IMR-90 (cell line): Measurements from ENCODE around the gene CLEC9A. TPM values are rescaled to one million over a fixed set of nuclear protein-coding genes. Genes with fewer than 3 reads are reported as not detected.

ENCODE experiments used
- ATAC-seq: fragments of 200-7000 bp; cut with Tn5 transposase; 2 replicates; pipeline ENCODE4 v1.9.1; 2020; ENCODE audit warnings: low read depth, mild to moderate bottlenecking, moderate library complexity
- BruUV-seq: library from RNA; stranded (reverse); fragments of 400-500 nt; replicated peaks from 2 replicates; lab custom pipeline; 2021; lab: Mats Ljungman, UMichigan
- CTCF ChIA-PET: fragments of 300-600 bp; formaldehyde crosslinking; extraction: SDS; loops from one replicate; lab custom pipeline; 2021; ENCODE audit warnings: antibody characterized with exemption; lab: Yijun Ruan, JAX
- POLR2A ChIA-PET: fragments of 300-600 bp; sonication (Branson Sonifier 250); formaldehyde crosslinking; loops from one replicate; lab custom pipeline; 2022; ENCODE audit warnings: antibody characterized with exemption; ENCODE audit not compliant: unreplicated experiment; lab: Charles Lee
- DNase-seq: peaks from one replicate; pipeline ENCODE4 v3.0.0; 2013
- H2AFZ ChIP-seq: replicated peaks from 2 replicates; pipeline ENCODE3; 2013; ENCODE audit warnings: low read length, mild to moderate bottlenecking; ENCODE audit not compliant: poor library complexity
- H2AK5ac ChIP-seq: 2 replicates; pipeline ENCODE4 v1.6.1; 2013; ENCODE audit warnings: low read depth, low read length, inconsistent platforms
- H2AK9ac ChIP-seq: replicated peaks from 2 replicates; pipeline ENCODE3; 2013; ENCODE audit warnings: mild to moderate bottlenecking, low read depth, low read length, moderate library complexity; ENCODE audit not compliant: poor library complexity
- H2BK120ac ChIP-seq: 2 replicates; pipeline ENCODE4 v1.6.1; 2013; ENCODE audit warnings: low read depth, low read length, inconsistent platforms
- H2BK15ac ChIP-seq: 3 replicates; pipeline ENCODE4 v1.6.1; 2013; ENCODE audit warnings: low read depth, low read length, inconsistent platforms
- H2BK20ac ChIP-seq: 2 replicates; pipeline ENCODE4 v1.6.1; 2013; ENCODE audit warnings: low read depth, mild to moderate bottlenecking, inconsistent platforms, low read length, moderate library complexity
- H2BK5ac ChIP-seq: 2 replicates; pipeline ENCODE4 v1.6.1; 2013; ENCODE audit warnings: mild to moderate bottlenecking, low read depth, low read length, inconsistent platforms; ENCODE audit not compliant: poor library complexity, severe bottlenecking
- H3K14ac ChIP-seq: replicated peaks from 2 replicates; pipeline ENCODE4 v1.6.1; 2013; ENCODE audit warnings: low read depth, low read length, inconsistent platforms
- H3K18ac ChIP-seq: 2 replicates; pipeline ENCODE4 v1.6.1; 2013; ENCODE audit warnings: low read depth, low read length, control low read depth
- H3K23ac ChIP-seq: 2 replicates; pipeline ENCODE4 v1.6.1; 2013; ENCODE audit warnings: low read depth, low read length, inconsistent platforms
- H3K27ac ChIP-seq: 2 replicates; pipeline ENCODE4 v1.5.1; 2013; ENCODE audit warnings: mild to moderate bottlenecking, control low read depth, low read length; ENCODE audit not compliant: insufficient read depth
- H3K27me3 ChIP-seq: 2 replicates; pipeline ENCODE4 v1.6.1; 2013; ENCODE audit warnings: low read length; ENCODE audit not compliant: control insufficient read depth, insufficient read depth
- H3K36me3 ChIP-seq: 2 replicates; pipeline ENCODE4 v1.6.1; 2013; ENCODE audit warnings: low read length, mixed read lengths; ENCODE audit not compliant: control insufficient read depth, insufficient read depth
- H3K4ac ChIP-seq: 2 replicates; pipeline ENCODE4 v1.6.1; 2013; ENCODE audit warnings: low read depth, low read length, inconsistent platforms
- H3K4me1 ChIP-seq: 2 replicates; pipeline ENCODE4 v1.6.1; 2013; ENCODE audit warnings: low read length, mixed read lengths; ENCODE audit not compliant: control insufficient read depth, insufficient read depth
- H3K4me2 ChIP-seq: 2 replicates; pipeline ENCODE4 v1.6.1; 2013; ENCODE audit warnings: low read depth, mild to moderate bottlenecking, control low read depth, low read length, moderate library complexity
- H3K4me3 ChIP-seq: 2 replicates; pipeline ENCODE4 v1.5.1; 2013; ENCODE audit warnings: low read depth, mild to moderate bottlenecking, control low read depth, low read length, moderate library complexity; ENCODE audit not compliant: insufficient read depth
- H3K56ac ChIP-seq: 2 replicates; pipeline ENCODE4 v1.6.1; 2013; ENCODE audit warnings: low read length, inconsistent platforms; ENCODE audit not compliant: insufficient read depth; ENCODE audit errors: extremely low read depth
- H3K79me1 ChIP-seq, 2 experiments: 2 replicates each; pipeline ENCODE4 v1.6.1; 2013; ENCODE audit warnings: low read length in 2 of 2, inconsistent platforms in 1 of 2, low read depth in 1 of 2
- H3K9ac ChIP-seq: 2 replicates; pipeline ENCODE4 v1.6.1; 2013; ENCODE audit warnings: low read depth, low read length, control low read depth
- H3K9me1 ChIP-seq: 2 replicates; pipeline ENCODE4 v1.6.1; 2013; ENCODE audit warnings: low read length, inconsistent platforms; ENCODE audit not compliant: insufficient read depth
- H3K9me3 ChIP-seq: 2 replicates; pipeline ENCODE4 v1.6.1; 2013; ENCODE audit warnings: low read length; ENCODE audit not compliant: control insufficient read depth, insufficient read depth
- H4K20me1 ChIP-seq: 2 replicates; pipeline ENCODE4 v1.6.1; 2013; ENCODE audit warnings: low read length, inconsistent platforms; ENCODE audit not compliant: insufficient read depth
- H4K5ac ChIP-seq: 2 replicates; pipeline ENCODE4 v1.6.1; 2013; ENCODE audit warnings: mild to moderate bottlenecking, low read depth, low read length, control low read depth
- H4K8ac ChIP-seq, 2 experiments: 2 replicates each; pipeline ENCODE4 v1.6.1; 2013; ENCODE audit warnings: low read depth in 2 of 2, low read length in 2 of 2, control low read depth in 1 of 2, inconsistent platforms in 1 of 2
- H4K91ac ChIP-seq: 2 replicates; pipeline ENCODE4 v1.6.1; 2013; ENCODE audit warnings: low read depth, low read length, inconsistent platforms; ENCODE audit not compliant: insufficient read depth
- BHLHE40 ChIP-seq: fragments of 150-350 bp; IDR thresholded peaks from 2 replicates; pipeline ENCODE4 v1.6.1; 2016; ENCODE audit warnings: mild to moderate bottlenecking, low read depth, low read length
- CEBPB ChIP-seq: IDR thresholded peaks from 2 replicates; pipeline ENCODE4 v1.6.1; 2012; ENCODE audit warnings: low read depth, low read length, improper control_type of control experiment
- CHD1 ChIP-seq: IDR thresholded peaks from 2 replicates; pipeline ENCODE4 v1.6.1; 2012; ENCODE audit warnings: low read depth, low read length, improper control_type of control experiment
- CTCF ChIP-seq: conservative IDR thresholded peaks from 2 replicates; pipeline ENCODE4 v1.5.1; 2012; ENCODE audit warnings: mild to moderate bottlenecking, low read depth, low read length, improper control_type of control experiment
- ELK1 ChIP-seq: fragments of 150-350 bp; IDR thresholded peaks from 2 replicates; pipeline ENCODE4 v1.6.1; 2016; ENCODE audit warnings: low read depth, mild to moderate bottlenecking, low read length, moderate library complexity, borderline replicate concordance
- MAFK ChIP-seq: IDR thresholded peaks from 2 replicates; pipeline ENCODE4 v1.6.1; 2012; ENCODE audit warnings: low read depth, low read length, improper control_type of control experiment
- MAZ ChIP-seq: IDR thresholded peaks from 2 replicates; pipeline ENCODE4 v1.6.1; 2012; ENCODE audit warnings: low read depth, mild to moderate bottlenecking, low read length, improper control_type of control experiment, moderate library complexity, borderline replicate concordance
- MXI1 ChIP-seq: IDR thresholded peaks from 2 replicates; pipeline ENCODE4 v1.6.1; 2012; ENCODE audit warnings: low read depth, mild to moderate bottlenecking, low read length, moderate library complexity, borderline replicate concordance
- NFE2L2 ChIP-seq: fragments of 150-350 bp; IDR thresholded peaks from 2 replicates; pipeline ENCODE4 v1.6.1; 2016; ENCODE audit warnings: low read depth, mild to moderate bottlenecking, low read length
- RAD21 ChIP-seq: IDR thresholded peaks from 2 replicates; pipeline ENCODE4 v1.6.1; 2012; ENCODE audit warnings: low read length, improper control_type of control experiment
- RCOR1 ChIP-seq: IDR thresholded peaks from 2 replicates; pipeline ENCODE4 v1.6.1; 2012; ENCODE audit warnings: mild to moderate bottlenecking, low read length, improper control_type of control experiment; ENCODE audit not compliant: insufficient replicate concordance
- RFX5 ChIP-seq: IDR thresholded peaks from 2 replicates; pipeline ENCODE4 v1.8.0; 2012; ENCODE audit warnings: low read depth, mild to moderate bottlenecking, low read length, moderate library complexity
- SMC3 ChIP-seq: fragments of 150-350 bp; IDR thresholded peaks from 2 replicates; pipeline ENCODE4 v1.6.1; 2016; ENCODE audit warnings: low read depth, mild to moderate bottlenecking, antibody characterized with exemption, low read length, moderate library complexity
- USF2 ChIP-seq: fragments of 150-350 bp; IDR thresholded peaks from 2 replicates; pipeline ENCODE4 v1.6.1; 2017; ENCODE audit warnings: mild to moderate bottlenecking, antibody characterized with exemption, low read length, low read depth
- WGBS, 2 experiments: methylation state at CpG; one replicate each; pipeline versions ENCODE4 v1.1.5 to v1.1.7; 2013; ENCODE audit warnings: missing lambda C conversion rate in 2 of 2; ENCODE audit not compliant: insufficient read length in 1 of 2; ENCODE audit errors: extremely low coverage in 2 of 2; 5-methylcytosine and 5-hydroxymethylcytosine counted together
- dilution Hi-C: fragments of 300-500 bp; cut with HindIII; formaldehyde crosslinking; loops from one replicate; pipeline ENCODE4 v1.14.3; 2018; ENCODE audit warnings: low sequenced_read_pairs; ENCODE audit not compliant: unreplicated experiment
- in situ Hi-C: fragments of 300-500 bp; cut with MboI; formaldehyde crosslinking; loops from 3 replicates; pipeline ENCODE4 v1.14.3; 2019; ENCODE audit warnings: low sequenced_read_pairs, inconsistent platforms, mixed read lengths
- intact Hi-C: fragments of 100-400 bp; cut with micrococcal nuclease; formaldehyde crosslinking; loops from 2 replicates; pipeline ENCODE4 v1.10.0; 2022
- polyA plus RNA-seq, 3 experiments: library from polyadenylated mRNA; depleted of rRNA; stranded (reverse); fragments of >200 nt; gene quantifications; 2 replicates each; pipeline ENCODE4 v1.2.3, GENCODE V29; 2012; ENCODE audit warnings: low replicate concordance in 1 of 3
- total RNA-seq: library from RNA; depleted of rRNA; stranded (reverse); fragments of >200 nt; gene quantifications from 2 replicates; pipeline ENCODE4 v1.2.3, GENCODE V29; 2012

CLEC9A gene
- total and polyA plus RNA-seq, 2 of the 4 experiments (the other 2 are of a cell fraction) = not detected

- Histone ChIP-seq H3K9me3 (no peaks in the 10 kb centered on the region), H3K9me1 (no peaks in the 10 kb centered on the region), H3K23ac (no peak overlapping the region), H3K27me3 (no peaks in the 10 kb centered on the region; the same call in 1 of the 2 replicates), H3K4me3 (no peak overlapping the region), H3K18ac (no peak overlapping the region), H4K20me1 (no peaks in the 10 kb centered on the region), H3K9ac (no peak overlapping the region), H3K36me3 (no peaks in the 10 kb centered on the region), H3K14ac (no peak overlapping the region), H2BK120ac (no peak overlapping the region), H3K4ac (no peak overlapping the region), H3K79me1 (no peaks in the 10 kb centered on the region), H2AK9ac (no peak overlapping the region), H4K91ac (no peak overlapping the region), H4K5ac (no peak overlapping the region), H2BK5ac (no peak overlapping the region), H2AK5ac (no peak overlapping the region), H2BK20ac (no peak overlapping the region), H3K56ac (no peak overlapping the region), H3K4me2 (no peak overlapping the region), H3K27ac (no peak overlapping the region), H4K8ac (no peak overlapping the region), H3K4me1 (no peaks in the 10 kb centered on the region), H2AFZ (no peak overlapping the region), H2BK15ac (no peak overlapping the region)
- ChIA-PET POLR2A (no interaction called here), CTCF (no interaction called here)
- intact Hi-C loops (loop anchor here (5.0 kb wide), 1 partner anchor 40 kb away; no protein-coding TSS in a partner anchor), dilution Hi-C loops (no loop called here), in situ Hi-C loops (no loop called here)
- no TSS peak for BruUV-seq
- 93% methylated on average over 2 of the region's 7 CpGs; no CpG with 5 or more reads in 1 of the 2 experiments for WGBS, 2 experiments
- no peak for TF ChIP-seq MAFK
- TF ChIP-seq RCOR1 = no peak
- TF ChIP-seq USF2 = no peak
- TF ChIP-seq MAZ = no peak
- no peak for TF ChIP-seq CHD1
- TF ChIP-seq NFE2L2 = no peak
- no peak for TF ChIP-seq RAD21
- no peak for TF ChIP-seq CTCF
- no peak for TF ChIP-seq SMC3
- no peak for TF ChIP-seq ELK1
- TF ChIP-seq RFX5 = no peak
- no peak for TF ChIP-seq BHLHE40
- TF ChIP-seq CEBPB = no peak
- TF ChIP-seq MXI1 = no peak
- DNase-seq (no peak), ATAC-seq (no peak)
Observed at GRCh38 chr12:10052193-10052913, 21.9 kb downstream of the CLEC9A start.
